Tibial nerve (tissue), 4 donors: ENCODE measurements around the gene ATF7. TPM values are rescaled to one million over a fixed set of nuclear protein-coding genes. Genes with fewer than 3 reads are reported as not detected.

ENCODE experiments used
- DNase-seq, 2 donors: peaks; one replicate each; pipeline ENCODE4 v3.0.0-alpha.2; 2019; ENCODE audit warnings: low spot score in 2 of 2
- H3K27ac ChIP-seq, 4 donors: fragments of 200-600 bp; sonication (generic) in 3 of 4; one replicate each; pipeline ENCODE4 v1.5.1; 2017 to 2019; ENCODE audit warnings: mild to moderate bottlenecking in 1 of 4
- H3K27me3 ChIP-seq, 2 donors: fragments of 200-600 bp; sonication (generic) in 1 of 2; one replicate each; pipeline versions ENCODE4 v1.5.1 to v1.6.0; 2017 to 2019
- H3K36me3 ChIP-seq, 3 donors: fragments of 200-600 bp; sonication (generic); one replicate each; pipeline ENCODE4 v1.5.1; 2018 to 2019
- H3K4me1 ChIP-seq, 4 donors: fragments of 200-600 bp; sonication (generic) in 3 of 4; one replicate each; pipeline ENCODE4 v1.5.1; 2017 to 2019
- H3K4me3 ChIP-seq, 4 donors: fragments of 200-600 bp; sonication (generic) in 3 of 4; one replicate each; pipeline ENCODE4 v1.5.1; 2017 to 2019; ENCODE audit warnings: mild to moderate bottlenecking in 1 of 4, moderate library complexity in 1 of 4
- H3K9me3 ChIP-seq, 4 donors: fragments of 200-600 bp; sonication (generic) in 3 of 4; one replicate each; pipeline ENCODE4 v1.5.1; 2017 to 2019
- EP300 ChIP-seq, 2 donors: sonication (generic); formaldehyde crosslinking; IDR thresholded peaks; one replicate each; pipeline ENCODE4 v1.6.1; 2017; ENCODE audit warnings: antibody characterized with exemption in 2 of 2, mild to moderate bottlenecking in 1 of 2
- POLR2A ChIP-seq, 2 donors: fragments of 450-650 bp; IDR thresholded peaks; one replicate each; pipeline ENCODE4 v1.6.1; 2017; ENCODE audit warnings: antibody characterized with exemption in 2 of 2, mild to moderate bottlenecking in 2 of 2, moderate library complexity in 2 of 2
- WGBS, 2 donors: methylation state at CpG; one replicate each; pipeline ENCODE4 v1.1.5; 2018; 5-methylcytosine and 5-hydroxymethylcytosine counted together
- total RNA-seq, 4 donors: library from RNA; depleted of rRNA; stranded (reverse); fragments of >200 nt; gene quantifications; one replicate each; pipeline ENCODE4 v1.1.0, GENCODE V29; 2016
- TF ChIP-seq, protein P1 (sequence below), 5 experiments: fragments of 200-600 bp in 3 of 5; fragments of 450-650 bp in 2 of 5; sonication (generic) in 3 of 5; IDR thresholded peaks; one replicate each; pipeline ENCODE4 v1.5.1; 2016 to 2019; ENCODE audit warnings: antibody characterized with exemption in 5 of 5, mild to moderate bottlenecking in 3 of 5, moderate library complexity in 2 of 5

The ATF7 gene
- total RNA-seq, 4 donors from 2014 or later, result 30.1 to 47.9 (median 34.4) TPM

GRCh38 chr12:53489242-53489864 is 136.8 kb downstream of the ATF7 start:
- TF ChIP-seq, protein P1, sequence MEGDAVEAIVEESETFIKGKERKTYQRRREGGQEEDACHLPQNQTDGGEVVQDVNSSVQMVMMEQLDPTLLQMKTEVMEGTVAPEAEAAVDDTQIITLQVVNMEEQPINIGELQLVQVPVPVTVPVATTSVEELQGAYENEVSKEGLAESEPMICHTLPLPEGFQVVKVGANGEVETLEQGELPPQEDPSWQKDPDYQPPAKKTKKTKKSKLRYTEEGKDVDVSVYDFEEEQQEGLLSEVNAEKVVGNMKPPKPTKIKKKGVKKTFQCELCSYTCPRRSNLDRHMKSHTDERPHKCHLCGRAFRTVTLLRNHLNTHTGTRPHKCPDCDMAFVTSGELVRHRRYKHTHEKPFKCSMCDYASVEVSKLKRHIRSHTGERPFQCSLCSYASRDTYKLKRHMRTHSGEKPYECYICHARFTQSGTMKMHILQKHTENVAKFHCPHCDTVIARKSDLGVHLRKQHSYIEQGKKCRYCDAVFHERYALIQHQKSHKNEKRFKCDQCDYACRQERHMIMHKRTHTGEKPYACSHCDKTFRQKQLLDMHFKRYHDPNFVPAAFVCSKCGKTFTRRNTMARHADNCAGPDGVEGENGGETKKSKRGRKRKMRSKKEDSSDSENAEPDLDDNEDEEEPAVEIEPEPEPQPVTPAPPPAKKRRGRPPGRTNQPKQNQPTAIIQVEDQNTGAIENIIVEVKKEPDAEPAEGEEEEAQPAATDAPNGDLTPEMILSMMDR (IDR thresholded peaks at IDR 0.05), result no peak
- TF ChIP-seq POLR2A (IDR thresholded peaks at IDR 0.05) (no peak), EP300 (IDR thresholded peaks at IDR 0.05) (no peak)
- Histone ChIP-seq H3K36me3 (peaks cover 6 to 40% (median 8%) of the 10 kb centered on the region in 3 donors), H3K27ac (no peak overlapping the region), H3K4me1 (peaks cover 0 to 33% (median 12%) of the 10 kb centered on the region in 4 donors), H3K4me3 (no peak overlapping the region), H3K9me3 (no peaks in the 10 kb centered on the region), H3K27me3 (no peaks in the 10 kb centered on the region)
- 93 to 98% methylated on average over 5 of the region's 5 CpGs for WGBS, 2 donors
- DNase-seq, result no peak

GRCh38 chr12:53486736-53487487 is 139.3 kb downstream of the ATF7 start:
- TF ChIP-seq POLR2A (IDR thresholded peaks at IDR 0.05) (no peak), EP300 (IDR thresholded peaks at IDR 0.05) (no peak)
- TF ChIP-seq, protein P1 (IDR thresholded peaks at IDR 0.05), result no peak
- peaks cover 0 to 28% (median 4%) of the 10 kb centered on the region in 4 donors for H3K4me1 ChIP-seq
- no peaks in the 10 kb centered on the region for H3K27me3 ChIP-seq
- no peak overlapping the region for H3K4me3 ChIP-seq
- DNase-seq, result no peak
- 74 to 79% methylated on average over 16 to 17 of the region's 17 CpGs for WGBS, 2 donors
- peak overlapping the region in 1 of 4 donors; percentile 36 for H3K27ac ChIP-seq
- no peaks in the 10 kb centered on the region for H3K9me3 ChIP-seq
- H3K36me3 ChIP-seq, result peaks cover 8 to 64% (median 10%) of the 10 kb centered on the region in 3 donors

DNA sequence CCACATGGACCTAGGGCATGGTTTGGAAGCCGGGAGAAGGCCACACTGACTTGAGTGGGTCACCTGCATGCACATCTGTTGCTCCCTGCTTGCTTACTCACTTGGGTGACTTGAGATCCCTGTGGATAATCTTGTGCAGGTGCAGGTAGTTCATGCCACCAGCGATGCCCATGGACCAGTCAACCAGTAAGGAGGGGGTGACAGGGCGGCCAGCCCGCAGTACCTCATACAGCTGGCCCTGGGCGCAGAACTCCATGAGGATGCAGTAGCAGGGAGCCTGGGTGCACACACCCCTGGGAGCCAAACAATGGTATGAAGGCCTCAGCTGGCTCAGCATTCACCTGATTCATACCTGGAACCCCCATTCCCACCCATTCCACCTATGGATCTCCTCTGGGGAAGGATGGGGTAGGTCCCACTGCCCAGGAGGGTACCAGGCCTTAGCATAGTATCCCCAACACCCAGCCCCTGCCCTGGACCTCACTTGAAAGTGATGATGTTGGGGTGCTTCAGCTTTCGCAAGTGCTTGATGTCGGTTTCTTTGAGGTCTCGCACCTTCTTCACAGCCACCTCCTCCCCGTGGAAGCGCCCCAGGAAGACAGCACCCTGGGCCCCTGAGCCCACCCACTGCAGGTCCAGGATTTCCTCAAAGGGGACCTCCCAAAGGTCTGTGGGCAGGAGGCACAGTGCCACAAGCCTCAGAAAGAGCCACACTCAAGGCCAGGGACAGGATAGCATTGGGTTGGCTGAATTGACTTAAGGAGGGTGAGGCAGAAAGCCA is 140.0 kb downstream of the ATF7 start:
- H3K36me3 ChIP-seq, result peaks cover 8 to 72% (median 17%) of the 10 kb centered on the region in 3 donors
- peaks cover 0 to 31% (median 6%) of the 10 kb centered on the region in 4 donors for H3K4me1 ChIP-seq
- 95% methylated on average over 9 to 10 of the region's 10 CpGs for WGBS, 2 donors
- TF ChIP-seq, protein P1 (IDR thresholded peaks at IDR 0.05), result no peak
- TF ChIP-seq EP300 (IDR thresholded peaks at IDR 0.05) (no peak), POLR2A (IDR thresholded peaks at IDR 0.05) (no peak)
- H3K4me3 ChIP-seq, result no peak overlapping the region
- no peaks in the 10 kb centered on the region for H3K9me3 ChIP-seq
- DNase-seq, result no peak
- H3K27me3 ChIP-seq, result no peaks in the 10 kb centered on the region
- peak overlapping the region in 1 of 4 donors; percentile 36 for H3K27ac ChIP-seq

GRCh38 chr12:53484686-53485575 is 141.3 kb downstream of the ATF7 start:
- TF ChIP-seq, protein P1 (IDR thresholded peaks at IDR 0.05), result no peak
- no peak for TF ChIP-seq POLR2A (IDR thresholded peaks at IDR 0.05)
- no peak for TF ChIP-seq EP300 (IDR thresholded peaks at IDR 0.05)
- peaks cover 0 to 43% (median 14%) of the 10 kb centered on the region in 4 donors for H3K4me1 ChIP-seq
- no peaks in the 10 kb centered on the region for H3K27me3 ChIP-seq
- H3K36me3 ChIP-seq, result peaks cover 8 to 84% (median 19%) of the 10 kb centered on the region in 3 donors
- no peak for DNase-seq
- no peak overlapping the region for H3K4me3 ChIP-seq
- 88 to 90% methylated on average over 10 of the region's 10 CpGs for WGBS, 2 donors
- H3K27ac ChIP-seq, result no peak overlapping the region
- H3K9me3 ChIP-seq, result no peaks in the 10 kb centered on the region
